ENCODE results near the gene GPR32. TPM values are rescaled to one million over a fixed set of nuclear protein-coding genes. Genes with fewer than 3 reads are reported as not detected.
"Not testable (repeated sequence)": the region's sequence is repeated elsewhere in the genome, so short reads cannot be mapped to it uniquely, and the experiment has no call there.

GPR32 gene
- total and polyA plus RNA-seq, 3 donors from 2014 or later: not detected

DNA sequence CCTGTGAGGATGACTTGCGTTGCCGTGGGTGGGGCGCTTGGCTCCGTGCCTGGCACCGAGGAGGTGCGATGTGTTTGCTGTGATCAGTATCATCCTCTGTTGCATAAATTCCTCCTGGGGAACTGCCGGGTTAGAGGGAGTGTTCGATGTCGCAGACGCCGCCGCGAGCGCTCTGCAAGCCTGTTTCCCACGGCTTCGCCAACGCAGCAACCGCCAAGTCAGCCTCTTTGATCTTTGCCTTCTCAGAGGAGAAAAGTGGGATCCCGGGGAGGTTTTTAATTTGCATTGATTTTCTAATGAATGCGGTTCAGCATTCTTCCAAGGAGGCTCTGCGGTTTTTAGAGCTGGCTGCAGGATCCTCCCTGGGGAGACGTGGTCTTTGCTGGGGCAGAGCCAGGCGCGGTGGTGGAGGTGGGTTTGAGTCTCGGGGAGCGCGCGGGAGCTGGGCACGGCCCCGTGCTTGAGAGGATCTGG is 7.6 kb downstream of the GPR32 start:
- 1 to 4% methylated on average over 16 to 30 of the region's 30 CpGs for WGBS, 2 donors
- H3K27me3 ChIP-seq: no peaks in the 10 kb centered on the region
- no peak for DNase-seq
- TF ChIP-seq CTCF (IDR thresholded peaks at IDR 0.05) (no peak), POLR2A (IDR thresholded peaks at IDR 0.05) (no peak)
- no peaks in the 10 kb centered on the region for H3K36me3 ChIP-seq (ENCODE audit: low read depth, missing control alignments)
- H3K4me3 ChIP-seq: no peak overlapping the region
- H3K4me1 ChIP-seq: no peaks in the 10 kb centered on the region
- H3K9me3 ChIP-seq: no peaks in the 10 kb centered on the region
- no peak overlapping the region for H3K27ac ChIP-seq
- intact Hi-C loops (cut with DNase I; ENCODE audit: low total_unique reads): no loop called here

GRCh38 chr19:50778906-50779430 is 8.7 kb downstream of the GPR32 start:
- Histone ChIP-seq H3K4me1 (no peaks in the 10 kb centered on the region), H3K27ac (no peak overlapping the region), H3K36me3 (ENCODE audit: low read depth, missing control alignments) (no peaks in the 10 kb centered on the region), H3K4me3 (no peak overlapping the region), H3K9me3 (no peaks in the 10 kb centered on the region), H3K27me3 (no peaks in the 10 kb centered on the region)
- DNase-seq: no peak
- WGBS, 2 donors: 40 to 42% methylated on average over 7 of the region's 7 CpGs
- no peak for TF ChIP-seq CTCF (IDR thresholded peaks at IDR 0.05)
- no peak for TF ChIP-seq POLR2A (IDR thresholded peaks at IDR 0.05)
- intact Hi-C loops (cut with DNase I; ENCODE audit: low total_unique reads): no loop called here

DNA sequence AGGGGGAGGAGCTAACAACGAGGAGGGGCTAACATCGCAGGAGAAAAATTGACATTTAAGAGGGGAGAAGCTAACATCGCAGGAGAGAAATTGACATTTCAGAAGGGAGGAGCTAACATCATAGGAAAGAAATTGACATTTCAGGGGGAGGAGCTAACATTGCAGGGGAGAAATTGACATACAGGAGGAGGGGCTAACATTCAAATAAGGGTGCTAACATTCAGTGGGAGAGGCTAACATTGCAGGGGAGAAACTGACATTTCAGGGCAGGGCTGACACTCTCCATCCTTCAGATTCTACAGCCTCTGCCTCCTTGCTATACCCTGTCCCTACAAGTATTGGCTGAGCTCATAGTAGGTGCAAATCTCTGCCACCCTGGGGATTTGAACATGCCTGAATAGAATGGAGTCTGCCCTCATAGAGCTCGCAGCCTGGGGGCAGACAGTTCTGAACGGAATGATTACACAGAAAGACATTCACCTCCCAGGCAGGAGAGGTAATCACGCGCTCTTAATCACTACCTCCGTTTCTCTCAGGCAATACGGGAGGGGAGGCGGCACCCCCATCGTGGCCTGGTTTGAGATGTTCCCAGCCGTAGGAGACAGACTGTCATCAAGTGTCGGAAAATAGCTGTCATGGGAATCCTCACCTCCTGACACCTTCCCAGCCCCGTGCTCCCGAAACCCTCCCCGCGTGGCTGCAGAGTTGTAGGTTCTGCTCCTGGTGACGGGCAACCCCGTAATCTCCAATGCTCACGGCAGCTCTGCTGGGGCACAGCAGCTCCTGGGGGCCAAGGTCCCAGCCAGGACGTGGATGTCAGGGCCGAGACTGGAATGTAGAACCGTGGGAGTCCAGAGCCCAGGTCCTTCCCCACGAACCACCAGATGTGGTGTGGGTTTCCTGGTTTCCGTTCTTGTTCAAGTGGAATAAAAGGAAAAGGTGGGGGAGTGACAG is 9.5 kb downstream of the GPR32 start:
- Histone ChIP-seq H3K27me3 (no peaks in the 10 kb centered on the region), H3K27ac (no peak overlapping the region), H3K4me1 (no peaks in the 10 kb centered on the region), H3K4me3 (no peak overlapping the region), H3K36me3 (ENCODE audit: low read depth, missing control alignments) (no peaks in the 10 kb centered on the region), H3K9me3 (no peaks in the 10 kb centered on the region)
- no peak for DNase-seq
- TF ChIP-seq POLR2A (IDR thresholded peaks at IDR 0.05): no peak
- TF ChIP-seq CTCF (IDR thresholded peaks at IDR 0.05): no peak
- intact Hi-C loops (cut with DNase I; ENCODE audit: low total_unique reads): no loop called here
- WGBS, 2 donors: 20% methylated on average over 20 to 25 of the region's 25 CpGs

DNA sequence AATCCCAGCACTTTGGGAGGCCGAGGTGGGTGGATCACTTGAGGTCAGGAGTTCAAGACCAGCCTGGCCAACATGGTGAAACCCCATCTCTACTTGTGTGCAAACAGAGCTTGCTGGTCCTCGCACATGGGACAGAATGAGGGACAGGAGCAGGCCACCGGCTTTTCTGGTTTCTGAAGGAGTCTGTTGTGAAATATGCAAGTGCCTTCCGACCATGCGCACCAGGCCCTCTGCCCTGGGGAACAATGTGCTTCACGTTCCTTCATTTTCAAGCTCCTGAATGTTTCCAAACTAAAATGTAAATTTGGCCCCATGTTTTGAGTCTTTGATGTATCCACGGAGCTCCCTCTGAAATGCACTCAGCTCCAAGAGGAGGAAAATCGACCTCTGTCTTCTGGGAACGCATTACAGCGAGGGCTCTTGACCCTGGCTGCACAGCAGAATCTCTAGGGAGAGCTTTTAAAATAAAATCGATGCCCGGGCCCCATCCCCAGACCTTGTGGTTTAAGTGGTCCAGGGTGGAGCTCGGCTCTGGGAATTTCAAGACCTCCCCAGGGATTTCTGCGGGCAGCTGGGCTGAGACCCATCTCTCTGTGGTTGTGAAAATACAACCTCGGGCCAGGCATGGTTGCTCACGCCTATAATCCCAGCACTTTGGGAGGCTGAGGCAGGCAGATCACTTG is 10.6 kb downstream of the GPR32 start:
- no peaks in the 10 kb centered on the region for H3K4me1 ChIP-seq
- intact Hi-C loops (cut with DNase I; ENCODE audit: low total_unique reads): no loop called here
- DNase-seq: no peak
- no peak overlapping the region for H3K4me3 ChIP-seq
- TF ChIP-seq CTCF (IDR thresholded peaks at IDR 0.05) (no peak), POLR2A (IDR thresholded peaks at IDR 0.05) (no peak)
- no peaks in the 10 kb centered on the region for H3K36me3 ChIP-seq (ENCODE audit: low read depth, missing control alignments)
- H3K9me3 ChIP-seq: no peaks in the 10 kb centered on the region
- no peak overlapping the region for H3K27ac ChIP-seq
- WGBS, 2 donors: 60 to 65% methylated on average over 15 to 16 of the region's 16 CpGs
- no peaks in the 10 kb centered on the region for H3K27me3 ChIP-seq

- H3K27me3 ChIP-seq; H3K36me3 ChIP-seq (ENCODE audit: low read depth, missing control alignments); H3K4me3 ChIP-seq; intact Hi-C loops (cut with DNase I; ENCODE audit: low total_unique reads); H3K4me1 ChIP-seq; DNase-seq; H3K27ac ChIP-seq; H3K9me3 ChIP-seq: not testable (repeated sequence)
- 46% methylated on average over 8 of the region's 8 CpGs for WGBS, 2 donors
Measured at GRCh38 chr19:50783848-50784152, 13.5 kb downstream of the GPR32 start.

Data from testis (tissue), 3 donors.